Stimulated activated CD4-positive, alpha-beta T cell treated with anti-CD3 and anti-CD28 coated beads, Interleukin-15, amount 100 ng/mL, for 48 hours (primary cell): Measurements from ENCODE around the gene TRMT112.
A peak's percentile ranks its signal among the peaks of the same experiment; 100 is the strongest.

Experiments used
- DNase-seq, 2 donors: peaks; one replicate each; pipeline ENCODE4 v3.0.0-alpha.2; 2020; ENCODE audit warnings: low read depth in 2 of 2

TRMT112 gene

GRCh38 chr11:64317325-64317960, at the start of gene TRMT112:
Gene TRMT112 (minus strand): TSS chr11:64317559. CDS start chr11:64317526, 33 bp downstream.
- peak; percentile 92 to 97 for DNase-seq

- no peak for DNase-seq
These were observed 49.4 kb upstream of the TRMT112 start for GRCh38 chr11:64366751-64367150.

GRCh38 chr11:64364911-64365310, 47.6 kb upstream of the TRMT112 start:
- DNase-seq = no peak

- no peak for DNase-seq
These were observed 47.1 kb upstream of the TRMT112 start for GRCh38 chr11:64364435-64364834.

GRCh38 chr11:64362339-64362738, 45.0 kb upstream of the TRMT112 start:
- DNase-seq = no peak

GRCh38 chr11:64361659-64362058, 44.3 kb upstream of the TRMT112 start:
- DNase-seq = no peak

GRCh38 chr11:64360448-64360921, 43.1 kb upstream of the TRMT112 start:
- DNase-seq = no peak

GRCh38 chr11:64359712-64360445, 42.5 kb upstream of the TRMT112 start:
- DNase-seq = no peak

- no peak for DNase-seq
These were observed 41.8 kb upstream of the TRMT112 start, which contains the start of gene RPS6KA4 for GRCh38 chr11:64358907-64359711. Gene RPS6KA4 (plus strand): TSS chr11:64359162. CDS start chr11:64359236, 74 bp downstream.

GRCh38 chr11:64358536-64358906, 41.2 kb upstream of the TRMT112 start:
- no peak for DNase-seq

GRCh38 chr11:64357904-64358535, 40.7 kb upstream of the TRMT112 start:
- peak in 1 of 2 donors; percentile 64 for DNase-seq

- no peak for DNase-seq
These were observed 40.1 kb upstream of the TRMT112 start for GRCh38 chr11:64357446-64357845.

- DNase-seq = no peak
These were observed 39.4 kb upstream of the TRMT112 start for GRCh38 chr11:64356498-64357411.

GRCh38 chr11:64355078-64355940, 38.0 kb upstream of the TRMT112 start:
- DNase-seq = no peak

GRCh38 chr11:64353715-64354506, 36.6 kb upstream of the TRMT112 start:
- DNase-seq = no peak

GRCh38 chr11:64352995-64353714, 35.8 kb upstream of the TRMT112 start:
- DNase-seq = no peak

- no peak for DNase-seq
These were observed 35.0 kb upstream of the TRMT112 start for GRCh38 chr11:64352099-64352994.
